NCI-H1105 (cell line): ENCODE measurements around the gene GPR108.
A peak's percentile ranks its signal among the peaks of the same experiment; 100 is the strongest.
"Not testable (repeated sequence)": the region's sequence is repeated elsewhere in the genome, so short reads cannot be mapped to it uniquely, and the experiment has no call there.

Experiments
- DNase-seq: peaks from one replicate; lab custom pipeline; 2025; lab: John Stamatoyannopoulos, UW

The GPR108 gene

DNA sequence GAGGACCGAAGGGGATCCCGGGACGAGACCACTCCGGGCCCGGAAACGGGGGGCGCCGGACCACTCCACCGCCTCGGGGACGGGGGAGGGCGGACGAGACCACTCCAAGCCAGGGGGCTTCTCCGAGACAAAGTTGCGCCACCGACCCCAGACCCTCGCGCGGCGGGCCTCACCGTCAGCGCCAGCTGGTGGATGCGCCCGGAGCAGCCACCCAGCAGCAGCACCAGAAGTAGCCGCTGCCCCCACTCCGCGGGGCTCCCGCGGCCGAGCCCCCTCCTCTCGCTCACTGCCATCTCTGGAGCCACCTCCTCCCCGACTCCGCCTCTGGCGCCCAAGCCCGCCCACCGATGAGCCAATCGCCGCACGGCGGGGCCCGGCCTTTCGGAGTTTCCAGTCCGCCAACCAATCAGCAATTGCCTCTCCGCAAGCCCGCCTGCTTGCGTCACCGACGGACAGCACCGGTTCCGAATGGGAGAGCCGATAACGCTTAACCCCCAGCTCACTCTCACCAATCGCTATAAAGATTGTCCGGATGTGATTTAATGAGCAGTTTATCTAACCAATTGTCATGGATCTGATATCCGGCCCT is at the start of gene GPR108:
Gene GPR108, minus strand, starts transcription at position 297 of the 589 bp plus-strand sequence. Its CDS starts 4 bp downstream, at position 293.
- DNase-seq: peak; percentile 99

GRCh38 chr19:6779206-6779605 is 41.8 kb upstream of the GPR108 start:
- DNase-seq: no peak

GRCh38 chr19:6778386-6778785 is 41.0 kb upstream of the GPR108 start:
- DNase-seq: no peak

DNA sequence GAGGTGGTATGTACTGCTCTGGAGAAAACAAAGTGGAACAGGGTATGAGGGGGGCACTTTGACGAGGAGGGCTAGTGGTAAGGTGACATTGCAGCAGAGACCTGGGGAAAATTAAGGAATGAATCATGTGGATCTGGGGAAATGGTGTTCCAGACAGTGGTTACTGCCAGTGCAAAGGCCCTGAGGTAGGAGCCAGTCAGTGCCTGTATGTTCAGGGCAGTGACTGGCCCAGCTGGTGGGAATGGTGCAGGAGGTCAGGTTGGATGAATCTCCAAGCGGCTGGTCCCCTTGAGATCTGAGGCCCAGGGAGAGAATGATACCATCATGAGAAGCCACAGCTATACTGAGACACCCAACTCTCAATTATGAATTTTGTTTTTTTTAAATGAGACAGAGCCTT is 40.1 kb upstream of the GPR108 start:
- no peak for DNase-seq

DNA sequence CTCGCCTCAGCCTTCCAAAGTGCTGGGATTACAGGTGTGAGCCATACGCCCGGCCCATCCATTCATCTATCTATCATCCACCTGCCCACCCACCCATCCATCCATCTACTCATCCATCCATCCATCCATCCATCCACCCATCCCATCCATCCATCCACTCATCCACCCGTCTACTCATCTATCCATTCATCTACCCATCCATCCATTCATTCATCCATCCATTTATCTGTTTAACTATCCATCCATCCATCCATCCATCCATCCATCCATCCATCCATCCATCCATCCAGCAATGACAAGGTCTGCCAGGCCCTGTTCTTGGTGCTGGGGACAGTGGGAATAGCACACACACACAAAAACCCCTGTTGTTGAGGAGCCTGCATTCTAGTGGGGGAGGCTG is 39.6 kb upstream of the GPR108 start:
- DNase-seq: no peak

- not testable (repeated sequence) for DNase-seq
These were observed 38.7 kb upstream of the GPR108 start for GRCh38 chr19:6776045-6776444.

GRCh38 chr19:6774821-6775707 is 37.7 kb upstream of the GPR108 start:
- DNase-seq: no peak

GRCh38 chr19:6773323-6773931 is 36.0 kb upstream of the GPR108 start:
- DNase-seq: no peak

DNA sequence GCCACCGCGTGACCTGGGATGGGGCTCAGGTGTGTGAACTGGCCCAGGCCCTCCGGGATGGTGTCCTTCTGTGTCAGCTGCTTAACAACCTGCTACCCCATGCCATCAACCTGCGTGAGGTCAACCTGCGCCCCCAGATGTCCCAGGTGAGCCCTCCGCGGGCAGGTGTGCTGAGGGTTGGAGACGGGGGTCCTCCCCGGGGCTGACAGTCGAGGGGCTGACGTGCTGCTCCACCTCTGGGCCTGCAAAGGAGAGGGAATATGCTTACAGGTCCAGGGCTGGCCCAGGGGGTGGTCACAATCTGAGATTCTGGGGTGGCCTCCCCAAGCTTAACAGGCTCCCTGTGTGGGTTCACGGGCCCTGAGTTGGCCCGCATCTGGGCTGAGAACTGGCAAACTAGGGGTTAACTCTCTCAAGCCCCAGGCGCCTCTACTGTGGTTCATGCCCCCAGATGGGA is 35.5 kb upstream of the GPR108 start:
- DNase-seq: no peak

DNA sequence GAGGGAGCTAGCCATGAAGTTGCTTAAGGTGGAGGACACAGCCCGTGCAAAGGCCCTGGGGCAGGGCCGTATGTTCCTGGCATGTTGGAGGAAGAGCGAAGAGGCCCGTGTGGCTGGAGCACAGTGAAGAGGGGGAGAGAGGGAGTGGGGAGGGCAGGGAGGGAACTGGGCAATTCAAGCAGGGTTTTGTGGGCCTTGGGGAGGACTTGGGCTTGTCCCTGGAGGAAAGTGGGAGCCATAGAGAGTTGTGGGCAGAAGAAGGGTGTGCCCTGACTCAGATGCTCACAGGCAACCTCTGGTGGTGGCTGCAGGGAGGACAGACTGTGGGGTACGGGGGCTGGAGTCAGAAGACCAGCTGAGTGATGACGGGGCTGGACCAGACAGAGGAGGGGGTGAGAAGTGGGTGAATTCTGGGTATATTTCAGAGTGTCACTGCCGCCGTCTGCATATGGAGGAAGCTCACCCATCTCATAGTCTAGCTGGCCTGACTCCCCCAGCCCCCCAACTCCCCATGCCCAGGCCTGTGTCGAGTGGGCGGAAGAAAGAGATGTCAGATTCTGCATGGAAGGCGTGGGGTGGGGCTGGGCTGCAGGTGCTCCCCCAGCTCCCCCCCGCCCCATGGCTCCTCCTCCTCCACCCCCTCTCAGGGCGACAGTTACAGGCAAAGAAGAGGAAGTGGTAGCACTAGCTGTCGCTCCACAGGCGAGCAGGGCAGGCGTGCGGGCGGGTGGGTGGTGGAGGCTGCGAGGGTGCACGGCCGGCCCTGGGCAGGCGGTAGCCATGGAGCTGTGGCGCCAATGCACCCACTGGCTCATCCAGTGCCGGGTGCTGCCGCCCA is 34.9 kb upstream of the GPR108 start, which contains the start of gene VAV1:
Gene VAV1, plus strand, starts transcription at position 681 of the 838 bp plus-strand sequence. Its CDS starts 100 bp downstream, at position 781.
- DNase-seq: no peak

DNA sequence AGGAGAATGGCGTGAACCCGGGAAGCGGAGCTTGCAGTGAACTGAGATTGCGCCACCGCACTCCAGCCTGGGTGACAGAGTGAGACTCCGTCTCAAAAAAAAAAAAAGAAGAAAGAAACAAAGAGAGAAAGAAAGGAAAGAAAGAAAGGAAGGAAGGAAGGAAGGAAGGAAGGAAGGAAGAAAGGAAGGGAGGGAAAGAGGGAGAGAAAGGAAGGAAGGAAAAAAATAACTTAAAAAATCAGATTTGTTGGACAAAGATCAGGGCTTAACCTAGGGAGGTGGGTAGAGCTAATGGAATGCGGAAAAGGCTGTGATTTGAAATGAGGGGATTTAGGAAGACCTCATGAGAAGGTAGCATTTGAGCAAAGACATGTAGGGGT is 34.3 kb upstream of the GPR108 start:
- DNase-seq: not testable (repeated sequence)

GRCh38 chr19:6769006-6769619 is 31.7 kb upstream of the GPR108 start:
- DNase-seq: no peak

GRCh38 chr19:6768236-6768785 is 30.9 kb upstream of the GPR108 start:
- no peak for DNase-seq

GRCh38 chr19:6767357-6768235 is 30.2 kb upstream of the GPR108 start, which contains the start of gene SH2D3A:
TSS of gene SH2D3A (minus strand) at chr19:6767435. CDS start at chr19:6763748, 3,687 bp downstream.
- peak; percentile 22 for DNase-seq

GRCh38 chr19:6767081-6767356 is 29.6 kb upstream of the GPR108 start:
- DNase-seq: peak; percentile 6

GRCh38 chr19:6766357-6767080 is 29.1 kb upstream of the GPR108 start:
- DNase-seq: no peak

GRCh38 chr19:6765738-6766356 is 28.5 kb upstream of the GPR108 start:
- DNase-seq: peak; percentile 22

- not testable (repeated sequence) for DNase-seq
These were observed 24.9 kb upstream of the GPR108 start for GRCh38 chr19:6762253-6762797.
